ENCODE measurements around the gene GGTLC3.
A peak's percentile ranks its signal among the peaks of the same experiment; 100 is the strongest.
"Not testable (repeated sequence)": the region's sequence is repeated elsewhere in the genome, so short reads cannot be mapped to it uniquely, and the experiment has no call there.

GGTLC3 gene

DNA sequence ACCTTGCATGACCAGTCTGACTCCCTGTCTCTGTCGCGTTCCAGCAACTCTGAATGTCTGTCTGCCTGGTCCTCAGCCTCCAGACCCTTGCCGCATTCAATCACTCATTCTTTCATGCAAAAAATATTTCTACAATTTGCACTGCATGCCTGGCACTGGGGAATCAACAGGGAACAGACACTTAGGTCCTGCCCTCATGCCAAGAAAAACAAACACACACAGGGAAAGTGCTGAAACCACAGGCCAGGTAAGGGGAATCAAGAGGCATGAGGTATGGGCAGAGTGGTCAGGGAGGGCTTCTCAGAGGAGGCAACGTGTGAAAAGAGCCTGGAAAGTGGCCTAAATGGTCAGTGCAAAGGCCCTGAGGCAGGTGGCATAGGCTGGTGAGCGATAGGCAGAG lies at the start of gene GGTLC3:
Gene GGTLC3, minus strand, starts transcription at position 101 of the 400 bp plus-strand sequence. CDS start 264 bp downstream, outside the sequence.
- DNase-seq, result not testable (repeated sequence)

DNA sequence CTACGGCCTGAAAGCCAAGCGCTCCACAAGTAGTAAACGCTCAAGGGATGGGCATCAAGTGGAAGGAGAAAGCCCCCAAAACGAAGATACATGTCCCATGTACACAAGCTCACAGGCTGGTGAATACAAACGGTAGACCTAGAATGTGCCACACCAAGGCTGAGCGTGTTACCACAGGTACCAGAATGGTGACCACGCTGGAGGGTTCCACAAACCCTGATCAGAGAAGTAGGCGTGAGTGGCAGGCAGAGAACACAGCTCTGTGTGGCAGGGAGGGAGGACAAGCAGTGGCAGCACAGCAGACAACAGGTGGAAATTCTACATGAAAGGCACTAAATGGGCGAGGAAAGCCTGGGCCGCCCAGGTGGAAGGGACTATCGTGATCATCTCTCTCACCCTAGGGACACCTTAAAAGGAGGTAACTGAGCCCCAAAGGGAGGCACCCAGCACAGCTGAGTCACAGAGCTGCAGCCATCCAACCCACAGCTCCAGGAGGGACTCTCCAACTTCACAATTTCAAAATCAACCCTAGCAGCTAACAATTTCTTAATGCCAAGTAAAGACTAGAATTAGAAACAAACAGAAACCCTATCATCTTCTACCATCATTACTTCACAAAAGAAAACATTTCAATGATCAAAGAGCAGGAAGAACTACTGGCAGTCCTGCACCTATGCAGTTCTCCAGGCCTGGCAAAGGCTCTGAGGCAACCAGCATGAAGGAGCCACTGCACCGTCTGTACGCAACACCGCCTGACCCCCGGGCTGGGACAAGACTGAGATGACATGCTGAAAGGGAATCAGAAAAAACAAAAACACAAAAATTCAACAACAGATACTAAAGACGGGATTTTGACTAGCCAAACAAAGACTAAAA lies 42.4 kb upstream of the GGTLC3 start:
- DNase-seq, result not testable (repeated sequence)

- not testable (repeated sequence) for DNase-seq
These were observed 41.0 kb upstream of the GGTLC3 start for GRCh38 chr22:18558939-18559338.

GRCh38 chr22:18558516-18558915 lies 40.6 kb upstream of the GGTLC3 start:
- DNase-seq, result not testable (repeated sequence)

- not testable (repeated sequence) for DNase-seq
These were observed 36.6 kb upstream of the GGTLC3 start for GRCh38 chr22:18554280-18555256.

GRCh38 chr22:18552839-18553597 lies 35.1 kb upstream of the GGTLC3 start:
- DNase-seq, result not testable (repeated sequence)

- DNase-seq, result not testable (repeated sequence)
These were observed 33.1 kb upstream of the GGTLC3 start for GRCh38 chr22:18551046-18551445.

DNA sequence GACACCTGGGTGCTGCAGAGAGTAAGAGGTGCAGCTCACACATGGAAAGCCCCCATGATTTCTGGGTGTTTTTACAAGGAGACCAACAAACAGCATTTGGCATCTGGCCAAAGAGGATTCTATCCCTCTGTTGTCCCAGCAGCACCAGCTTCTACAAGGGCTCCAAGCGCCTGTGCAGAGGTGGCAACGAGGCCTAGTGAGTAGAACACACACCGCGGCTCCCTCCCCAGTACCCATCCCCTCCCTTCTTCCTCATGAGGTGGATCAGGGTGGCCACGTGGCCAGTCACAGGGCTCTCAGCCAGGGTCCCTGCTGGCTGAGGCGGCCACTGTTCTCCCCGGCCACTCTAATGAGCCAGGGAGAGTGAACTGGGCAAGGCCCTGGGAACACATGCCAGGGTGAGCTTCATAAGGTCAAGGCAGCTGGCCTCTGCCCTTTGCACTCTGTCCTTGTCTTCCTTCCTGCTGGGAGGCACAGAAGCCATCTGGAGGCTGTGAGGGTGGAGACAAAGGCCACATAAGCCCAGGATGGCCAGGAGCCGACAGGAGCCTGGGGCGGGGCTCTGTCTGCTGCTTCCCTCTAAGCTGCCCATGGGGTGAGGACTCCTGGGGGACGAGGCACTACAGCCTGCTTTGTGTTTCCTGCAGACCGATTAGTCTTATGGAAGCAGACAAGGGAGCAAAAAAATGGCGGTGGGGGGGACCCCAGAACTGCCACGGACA lies 31.7 kb upstream of the GGTLC3 start:
- not testable (repeated sequence) for DNase-seq

DNA sequence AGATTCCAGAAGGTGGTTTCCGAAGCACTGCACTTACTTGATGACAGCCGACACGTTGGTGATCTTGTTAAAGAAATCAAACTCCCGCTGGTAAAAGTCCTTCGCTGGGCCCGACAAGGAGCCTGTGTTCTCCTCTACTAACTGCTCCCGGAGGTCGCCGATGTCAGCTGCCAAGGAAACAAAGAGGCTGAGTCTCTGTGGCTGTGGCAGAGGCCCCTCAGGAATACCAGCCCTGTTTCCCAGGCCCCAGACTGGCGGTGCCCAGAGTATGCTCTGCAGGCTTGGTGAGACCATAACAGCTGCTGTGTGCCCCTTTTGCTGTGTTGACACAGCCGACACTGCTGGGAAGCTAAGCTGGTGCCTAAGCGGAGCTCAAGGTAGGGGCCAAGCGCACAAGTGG lies 26.7 kb upstream of the GGTLC3 start:
- not testable (repeated sequence) for DNase-seq

DNA sequence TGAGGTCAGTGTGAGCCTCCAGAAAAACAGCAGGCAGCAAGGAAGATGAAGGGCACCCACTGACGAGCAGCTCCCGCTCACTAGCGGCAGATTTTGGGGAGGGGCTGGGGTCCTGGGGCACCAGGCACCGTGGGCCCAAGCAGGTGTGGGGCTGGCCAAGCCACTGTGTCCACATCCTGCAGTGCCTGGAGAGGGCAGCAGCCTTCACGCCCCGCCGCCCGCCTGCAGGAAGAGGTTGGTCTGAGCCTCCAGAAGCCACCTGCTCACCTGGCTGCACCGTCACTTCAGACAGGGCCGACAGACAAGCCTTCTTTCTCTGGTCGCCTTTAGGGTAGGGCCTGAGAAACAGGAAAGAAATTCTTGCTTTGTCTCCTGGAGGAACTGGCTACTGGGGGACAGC lies 25.4 kb upstream of the GGTLC3 start:
- not testable (repeated sequence) for DNase-seq

GRCh38 chr22:18539994-18540393 lies 22.0 kb upstream of the GGTLC3 start:
- DNase-seq, result not testable (repeated sequence)

- DNase-seq, result not testable (repeated sequence)
These were observed 16.4 kb upstream of the GGTLC3 start for GRCh38 chr22:18534315-18534714.

GRCh38 chr22:18533633-18534032 lies 15.7 kb upstream of the GGTLC3 start:
- not testable (repeated sequence) for DNase-seq

- not testable (repeated sequence) for DNase-seq
These were observed 11.6 kb upstream of the GGTLC3 start for GRCh38 chr22:18529416-18530145.

DNA sequence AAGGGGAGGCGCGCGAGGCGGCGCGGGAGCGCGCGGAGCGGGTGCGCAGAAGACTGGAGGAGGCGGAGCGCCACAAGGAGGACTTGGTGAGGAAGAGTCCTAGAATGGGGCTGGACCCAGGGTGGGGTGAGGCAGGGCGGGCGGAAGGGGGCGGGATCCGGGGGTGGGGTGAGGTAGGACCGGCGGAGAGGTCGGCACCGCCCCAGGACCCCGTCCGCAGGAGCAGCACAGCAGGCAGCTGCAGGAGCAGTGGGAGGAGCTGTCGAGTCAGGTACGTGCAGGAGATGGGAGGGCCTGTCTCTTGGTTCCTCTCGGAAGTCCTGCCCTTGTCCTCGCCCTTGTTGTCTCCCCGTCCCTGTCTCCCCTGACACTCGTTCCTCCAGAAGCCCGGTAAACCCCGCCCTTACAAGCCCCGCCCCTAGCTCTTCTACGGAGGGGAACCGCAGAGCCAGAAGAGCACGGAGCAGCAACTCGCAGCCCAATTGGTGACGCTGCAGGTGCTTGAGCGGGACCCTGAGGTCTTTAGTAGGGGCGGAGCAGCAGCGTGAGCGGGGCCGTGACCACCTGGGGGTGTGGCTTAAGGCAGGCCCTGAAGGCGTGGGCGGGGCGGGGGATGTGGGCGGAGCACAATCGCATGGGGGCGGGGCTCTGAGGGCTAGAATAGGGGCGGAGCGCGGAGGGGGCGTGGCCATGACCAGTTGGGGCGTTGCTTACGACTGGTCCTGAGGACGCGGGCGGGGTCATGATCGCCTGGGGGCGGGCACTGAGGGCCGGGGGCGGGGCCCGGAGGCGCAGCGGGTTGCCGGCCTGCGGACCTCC lies 10.8 kb upstream of the GGTLC3 start:
- DNase-seq, result peak; percentile 77

GRCh38 chr22:18527752-18528596 lies 10.0 kb upstream of the GGTLC3 start, which contains the start of gene TMEM191B:
TMEM191B (plus strand) TSS chr22:18527802; CDS start chr22:18527981, 179 bp downstream.
- not testable (repeated sequence) for DNase-seq

DNA sequence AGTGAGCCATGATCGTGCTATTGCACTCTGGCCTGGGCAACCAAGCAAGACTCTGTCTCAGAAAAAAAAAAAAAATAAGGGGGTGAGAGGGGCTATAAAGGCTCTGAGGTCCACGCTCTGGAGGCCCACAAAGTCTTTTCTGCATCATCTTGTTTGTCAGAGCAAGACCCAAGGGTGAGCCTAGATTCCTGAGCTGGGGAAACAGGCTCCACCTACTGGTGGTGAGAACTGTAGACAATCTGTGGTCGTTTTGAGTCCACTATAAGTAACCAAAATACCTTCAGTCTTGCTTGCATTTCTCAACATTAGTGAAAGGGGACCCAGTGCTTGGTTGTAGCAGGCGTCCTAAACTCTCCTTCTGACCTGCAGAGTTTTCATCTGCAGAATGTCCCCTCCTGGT lies 5.4 kb upstream of the GGTLC3 start:
- DNase-seq, result not testable (repeated sequence)

GRCh38 chr22:18522762-18523161 lies 4.8 kb upstream of the GGTLC3 start:
- DNase-seq, result not testable (repeated sequence)

- DNase-seq, result not testable (repeated sequence)
These were observed 4.5 kb downstream of the GGTLC3 start for GRCh38 chr22:18513454-18513853.

Measured in activated CD8-positive, alpha-beta memory T cell treated with anti-CD3 and anti-CD28 coated beads, Interleukin-2, amount 50 U/mL, for 4 hours (primary cell).